Stimulated activated CD4-positive, alpha-beta T cell treated with anti-CD3 and anti-CD28 coated beads, TNF-alpha, amount 100 ng/mL, for 48 hours (primary cell): Measurements from ENCODE around the gene MTFR1L.

Experiments used
- DNase-seq, 3 donors: peaks; one replicate each; pipeline ENCODE4 v3.0.0-alpha.2; 2020; ENCODE audit warnings: low read depth in 3 of 3

The MTFR1L gene

DNA sequence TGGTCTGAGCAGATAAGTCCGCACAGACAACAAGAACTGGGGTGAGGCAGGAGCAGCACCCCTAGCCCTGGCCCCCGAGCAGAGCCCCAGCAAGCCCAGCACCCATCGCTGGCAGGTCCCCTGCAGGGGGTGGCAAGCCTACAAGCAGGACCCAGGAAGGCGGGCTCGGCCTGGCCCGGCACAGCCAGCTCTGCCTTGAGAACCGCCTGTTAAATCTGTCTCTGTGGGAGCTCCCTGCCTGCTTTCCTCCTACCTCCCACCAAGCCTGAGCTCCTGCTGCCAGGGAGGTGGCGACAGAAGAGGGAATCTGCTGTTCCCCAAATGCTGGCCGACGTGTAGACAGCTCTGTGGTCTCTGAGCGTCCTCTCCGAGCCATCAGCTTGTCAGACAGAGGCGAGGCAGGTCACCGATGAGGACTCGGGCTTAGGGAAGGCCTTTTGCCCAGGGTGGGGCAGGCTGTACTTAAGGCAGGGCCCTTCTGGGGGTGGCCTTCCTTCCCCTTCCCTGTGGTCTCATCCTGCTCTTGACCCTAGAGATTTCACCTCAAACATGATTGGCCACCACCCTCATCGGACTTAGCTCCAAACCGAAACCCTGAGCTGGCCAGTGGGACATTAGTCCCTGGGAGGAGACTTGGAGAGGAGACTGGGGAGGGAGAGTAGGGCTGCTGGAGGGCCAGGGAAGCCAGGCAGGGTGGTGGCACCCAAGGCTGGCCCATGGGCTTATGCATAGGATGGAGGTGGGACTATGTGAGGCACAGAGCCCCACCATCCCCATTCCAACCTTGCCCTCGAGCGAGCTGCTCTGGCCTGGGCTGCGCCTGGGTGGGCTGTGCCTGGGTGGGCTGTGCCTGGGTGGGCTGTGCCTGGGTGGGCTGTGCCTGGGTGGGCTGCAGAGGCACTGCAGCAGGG lies 12.0 kb upstream of the MTFR1L start:
- DNase-seq = no peak

DNA sequence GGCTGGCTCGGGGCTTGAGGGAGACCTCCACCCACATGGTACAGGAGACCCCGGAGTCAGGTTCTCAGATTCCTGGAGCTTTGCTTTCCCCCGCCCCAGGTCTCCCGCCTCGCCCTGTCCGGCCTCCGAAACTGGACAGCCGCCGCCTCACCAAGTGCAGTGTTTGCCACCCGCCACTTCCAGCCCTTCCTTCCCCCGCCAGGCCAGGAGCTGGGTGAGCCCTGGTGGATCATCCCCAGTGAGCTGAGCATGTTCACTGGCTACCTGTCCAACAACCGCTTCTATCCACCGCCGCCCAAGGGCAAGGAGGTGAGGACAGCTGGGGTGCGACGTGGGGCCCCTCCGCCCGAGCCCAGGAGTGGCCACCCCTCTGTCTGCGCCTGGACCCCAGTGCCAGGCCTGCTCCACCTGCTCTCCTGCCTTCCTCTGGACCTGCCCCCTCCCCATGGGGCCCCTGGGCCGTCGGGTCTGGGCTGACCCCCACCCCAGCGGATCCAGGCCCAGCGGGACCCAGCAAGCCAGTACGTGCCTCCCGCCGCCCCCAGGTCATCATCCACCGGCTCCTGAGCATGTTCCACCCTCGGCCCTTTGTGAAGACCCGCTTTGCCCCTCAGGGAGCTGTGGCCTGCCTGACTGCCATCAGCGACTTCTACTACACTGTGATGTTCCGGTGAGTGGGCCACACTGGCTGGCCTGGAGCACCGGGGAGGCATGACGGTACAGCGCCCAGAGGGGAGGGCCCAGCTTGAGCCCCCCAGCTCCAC lies 11.1 kb upstream of the MTFR1L start:
- no peak for DNase-seq

DNA sequence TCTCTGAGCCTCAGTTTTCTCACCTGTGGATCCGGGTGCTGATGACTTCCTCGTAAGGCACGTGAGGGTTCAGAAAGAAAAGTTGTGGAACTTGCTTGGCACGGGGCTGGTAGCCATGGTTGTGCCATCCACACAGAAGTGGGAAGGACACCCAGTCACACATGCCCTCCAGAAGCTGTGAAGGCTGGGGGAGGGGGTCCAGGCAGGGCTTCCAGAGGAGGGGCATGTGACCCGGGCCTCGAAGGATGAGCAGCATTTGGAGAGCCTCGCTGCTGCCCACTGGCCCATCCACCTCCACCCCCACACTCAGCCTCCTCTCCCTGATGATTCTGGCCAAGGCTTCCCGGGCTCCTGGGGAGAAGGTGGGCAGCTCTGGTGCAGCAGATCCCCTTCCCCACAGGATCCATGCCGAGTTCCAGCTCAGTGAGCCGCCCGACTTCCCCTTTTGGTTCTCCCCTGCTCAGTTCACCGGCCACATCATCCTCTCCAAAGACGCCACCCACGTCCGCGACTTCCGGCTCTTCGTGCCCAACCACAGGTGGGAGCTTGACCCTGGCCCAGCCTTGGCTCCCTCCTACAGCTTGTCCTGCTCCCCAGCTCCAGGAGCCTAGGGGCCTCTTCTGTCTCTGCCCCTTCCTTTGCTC lies 10.3 kb upstream of the MTFR1L start:
- DNase-seq = no peak

DNA sequence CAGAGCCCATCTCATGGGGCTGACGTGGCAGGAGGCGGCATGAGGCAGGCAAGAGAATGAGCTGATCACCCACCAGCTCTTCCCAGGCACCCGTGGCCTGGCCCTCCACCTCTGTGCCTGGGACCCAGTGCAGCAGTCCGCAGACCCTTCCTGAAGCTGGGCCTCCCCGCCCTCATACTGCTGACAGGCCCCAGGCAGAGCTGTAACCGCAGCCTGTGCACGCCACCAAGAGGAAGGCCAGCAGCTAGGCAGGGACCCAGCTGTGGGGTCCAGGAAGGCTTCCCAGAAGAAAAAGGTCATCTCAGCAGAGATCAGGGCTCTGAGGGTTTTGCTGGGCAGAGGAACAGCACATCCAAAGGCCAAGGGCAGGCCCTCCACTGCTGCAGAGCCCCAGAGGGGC lies 9.8 kb upstream of the MTFR1L start:
- DNase-seq = no peak

DNA sequence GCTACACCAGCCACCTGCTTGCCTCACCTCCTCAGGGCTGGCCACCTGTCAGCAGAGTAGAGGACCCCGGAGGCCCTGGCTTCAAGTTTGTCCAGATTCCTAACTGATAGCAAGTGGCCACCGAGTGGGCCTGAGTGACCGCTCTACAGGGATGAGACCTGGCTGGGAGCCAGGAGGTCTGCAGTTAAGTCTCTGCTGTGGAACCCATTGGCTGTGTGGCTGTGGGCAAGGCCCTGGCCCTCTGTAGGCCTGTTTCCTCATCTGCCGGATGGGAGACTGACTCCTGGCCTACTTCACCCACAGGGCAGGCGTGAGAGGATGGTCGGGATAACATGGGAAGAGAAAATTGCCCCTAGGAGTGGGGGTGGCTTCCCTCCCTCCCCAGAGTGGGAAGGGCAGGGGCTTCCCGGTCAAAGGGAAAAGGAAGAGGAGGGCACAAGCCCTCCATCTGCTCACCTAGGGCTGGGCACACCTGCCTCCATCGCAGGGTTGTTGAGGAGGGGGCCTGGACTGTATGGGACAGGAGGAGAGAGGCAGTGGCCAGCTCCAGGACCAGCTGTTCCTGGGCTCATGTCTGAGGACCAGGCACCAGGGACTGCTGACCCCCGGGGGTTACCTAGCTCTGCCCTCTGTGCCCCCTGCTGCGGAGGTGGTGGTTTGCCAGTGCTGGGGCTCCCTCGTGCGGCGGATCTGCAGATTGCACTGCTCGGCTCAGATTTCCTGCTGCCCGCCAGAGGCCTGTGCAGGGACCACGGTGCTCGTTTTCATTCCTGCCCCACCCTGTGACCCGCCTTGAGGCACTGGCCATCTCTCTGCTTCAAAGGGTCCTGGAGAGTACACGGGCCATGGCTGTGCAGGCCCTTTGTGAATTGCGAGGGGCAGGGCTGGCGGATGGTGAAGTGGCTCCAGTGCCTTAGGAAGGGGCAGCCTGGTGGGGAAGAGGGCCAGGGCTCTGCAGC lies 9.1 kb upstream of the MTFR1L start:
- DNase-seq = peak; percentile 54 to 64 (median 63)

DNA sequence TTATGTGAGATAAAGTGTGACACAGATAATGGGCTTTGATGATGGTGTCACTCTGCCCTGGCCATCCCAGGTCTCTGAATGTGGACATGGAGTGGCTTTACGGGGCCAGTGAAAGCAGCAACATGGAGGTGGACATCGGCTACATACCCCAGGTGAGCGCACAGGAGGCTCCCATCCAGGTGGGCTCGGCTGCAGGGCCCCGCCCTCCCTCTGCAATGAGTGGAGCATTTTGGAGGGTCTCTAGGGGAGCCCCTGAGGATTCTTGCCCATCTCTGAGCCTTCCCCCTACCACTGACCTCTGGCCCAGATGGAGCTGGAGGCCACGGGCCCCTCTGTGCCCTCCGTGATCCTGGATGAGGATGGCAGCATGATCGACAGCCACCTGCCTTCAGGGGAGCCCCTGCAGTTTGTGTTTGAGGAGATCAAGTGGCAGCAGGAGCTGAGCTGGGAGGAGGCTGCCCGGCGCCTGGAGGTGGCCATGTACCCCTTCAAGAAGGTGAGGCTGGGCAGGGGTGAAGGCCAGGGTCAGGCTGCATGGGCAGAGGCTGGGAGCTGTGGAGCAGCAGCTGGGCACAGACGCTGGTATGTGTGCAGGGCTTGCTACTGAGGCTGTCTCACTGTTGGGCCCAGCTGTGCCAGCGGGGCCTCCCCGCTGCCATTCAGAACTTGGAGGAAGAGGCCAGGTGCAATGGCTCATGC lies 8.2 kb upstream of the MTFR1L start:
- no peak for DNase-seq

DNA sequence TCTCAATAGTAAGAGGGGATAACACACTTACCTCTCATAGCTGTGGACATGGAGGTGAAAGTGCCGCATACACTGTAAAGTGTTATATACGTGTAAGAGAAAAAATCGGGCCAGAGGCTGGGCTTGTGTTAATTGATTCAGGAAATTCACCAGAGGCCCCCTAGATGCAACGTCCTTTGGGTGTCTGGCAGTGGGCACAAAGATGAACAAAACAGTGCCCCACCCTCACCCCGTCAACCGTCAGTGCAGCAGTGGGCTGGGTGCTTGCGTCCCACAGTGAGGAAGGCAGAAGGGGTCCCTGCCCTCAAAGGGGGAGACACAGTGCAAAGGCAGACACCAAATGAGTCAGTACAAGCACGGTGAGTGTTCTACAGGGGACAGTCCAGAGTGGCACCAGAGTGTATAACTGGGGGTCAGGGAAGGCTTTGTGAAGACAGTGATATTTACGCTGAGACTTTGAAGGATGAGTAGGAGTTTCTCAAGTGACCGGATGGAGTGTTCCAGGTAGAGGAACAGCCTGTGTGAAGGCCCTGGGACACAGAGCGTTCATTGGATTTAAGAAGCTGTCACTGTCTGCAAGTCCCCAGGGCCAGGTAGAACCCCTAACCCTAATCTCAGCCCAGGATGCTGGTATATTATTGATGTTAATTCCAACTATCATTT lies 6.6 kb upstream of the MTFR1L start:
- no peak for DNase-seq

DNA sequence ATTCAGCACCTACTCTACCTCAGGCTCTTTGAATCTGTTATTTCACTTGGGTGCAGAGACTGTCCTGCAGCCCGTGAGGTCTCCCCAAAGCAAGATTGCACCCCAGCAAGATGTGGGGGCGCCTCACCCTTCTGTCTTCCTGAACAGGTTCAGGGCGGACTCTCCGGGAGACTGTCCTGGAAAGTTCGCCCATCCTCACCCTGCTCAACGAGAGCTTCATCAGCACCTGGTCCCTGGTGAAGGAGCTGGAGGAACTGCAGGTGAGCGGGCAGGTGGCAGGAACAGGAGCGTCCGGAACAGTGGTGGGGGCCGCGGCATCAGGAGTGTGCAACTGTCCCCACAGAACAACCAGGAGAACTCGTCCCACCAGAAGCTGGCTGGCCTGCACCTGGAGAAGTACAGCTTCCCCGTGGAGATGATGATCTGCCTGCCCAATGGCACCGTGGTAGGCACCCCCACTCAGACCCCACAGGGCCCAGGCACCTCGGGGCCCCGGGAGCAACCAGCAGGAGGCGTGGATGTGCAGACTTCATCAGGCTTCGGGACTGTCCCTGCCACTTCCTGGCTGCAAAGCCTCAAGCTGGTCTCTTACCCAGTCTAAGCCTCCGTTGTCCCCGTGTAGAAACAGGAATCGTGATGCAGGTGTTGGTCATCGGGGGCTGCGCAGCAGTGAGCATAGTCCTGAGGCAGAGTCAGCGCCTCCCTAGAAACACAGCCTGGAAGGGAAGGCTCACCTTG lies 5.9 kb upstream of the MTFR1L start:
- no peak for DNase-seq

DNA sequence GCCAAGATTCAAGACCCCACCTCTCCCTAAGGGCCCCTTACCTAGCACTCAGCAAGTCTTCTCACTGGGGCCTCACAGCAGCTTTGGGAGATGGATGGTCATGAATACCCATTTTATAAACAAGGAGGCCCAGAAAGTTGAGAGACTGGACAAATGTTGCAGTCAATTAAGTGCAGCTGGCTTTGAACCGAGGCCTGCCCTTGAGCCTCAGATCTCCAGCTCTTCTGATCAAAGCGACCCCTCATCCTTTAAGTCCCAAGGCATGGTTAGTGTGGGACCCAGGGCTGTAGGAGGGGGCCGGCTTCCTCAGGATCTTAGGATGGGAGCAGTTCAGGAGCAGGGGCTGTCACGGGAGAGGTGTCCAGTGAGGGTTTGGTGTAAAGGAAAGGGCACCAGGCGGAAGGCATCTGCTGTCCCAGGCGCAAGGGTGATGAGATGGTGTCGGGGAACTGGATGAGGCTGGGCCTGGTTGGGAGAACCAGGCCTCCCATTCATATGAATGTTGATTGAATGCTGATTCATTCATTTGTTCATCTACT lies 5.1 kb upstream of the MTFR1L start:
- no peak for DNase-seq

DNA sequence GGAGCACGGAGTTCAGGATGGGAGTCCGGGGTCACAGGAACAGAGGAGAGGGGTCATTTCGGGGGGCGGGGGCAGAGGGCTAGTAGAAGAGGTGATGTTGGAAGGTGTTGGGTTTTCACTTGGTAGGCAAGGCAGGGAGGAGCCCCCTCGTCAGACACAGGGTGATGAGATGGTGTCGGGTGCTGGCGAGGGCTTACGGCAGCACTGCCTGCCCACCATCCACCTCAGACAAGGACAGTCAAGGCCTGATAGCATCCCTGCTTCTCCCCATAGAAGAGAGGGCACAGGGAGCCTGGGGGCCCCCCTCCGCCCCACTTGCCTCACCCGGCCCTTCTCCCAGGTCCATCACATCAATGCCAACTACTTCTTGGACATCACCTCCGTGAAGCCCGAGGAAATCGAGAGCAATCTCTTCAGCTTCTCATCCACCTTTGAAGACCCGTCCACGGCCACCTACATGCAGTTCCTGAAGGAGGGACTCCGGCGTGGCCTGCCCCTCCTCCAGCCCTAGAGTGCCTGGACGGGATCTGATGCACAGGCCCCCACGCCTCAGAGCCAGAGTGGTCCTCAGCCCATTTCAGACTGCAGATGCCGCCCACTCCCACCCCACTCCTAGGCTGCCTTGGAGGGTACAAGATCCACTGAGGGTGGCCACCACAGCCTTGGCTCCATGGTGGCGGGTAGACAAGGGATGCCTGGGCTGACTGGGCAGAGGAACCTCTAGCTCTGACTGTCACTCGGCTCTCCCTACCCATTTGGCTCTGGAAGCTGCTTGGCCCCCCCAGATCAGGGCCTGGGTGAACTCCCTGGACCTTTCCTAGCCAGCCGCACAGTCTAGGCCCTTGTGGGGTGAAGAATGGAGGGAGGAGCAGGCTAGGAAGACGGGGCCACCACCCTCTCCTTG lies 4.3 kb upstream of the MTFR1L start:
- no peak for DNase-seq

DNA sequence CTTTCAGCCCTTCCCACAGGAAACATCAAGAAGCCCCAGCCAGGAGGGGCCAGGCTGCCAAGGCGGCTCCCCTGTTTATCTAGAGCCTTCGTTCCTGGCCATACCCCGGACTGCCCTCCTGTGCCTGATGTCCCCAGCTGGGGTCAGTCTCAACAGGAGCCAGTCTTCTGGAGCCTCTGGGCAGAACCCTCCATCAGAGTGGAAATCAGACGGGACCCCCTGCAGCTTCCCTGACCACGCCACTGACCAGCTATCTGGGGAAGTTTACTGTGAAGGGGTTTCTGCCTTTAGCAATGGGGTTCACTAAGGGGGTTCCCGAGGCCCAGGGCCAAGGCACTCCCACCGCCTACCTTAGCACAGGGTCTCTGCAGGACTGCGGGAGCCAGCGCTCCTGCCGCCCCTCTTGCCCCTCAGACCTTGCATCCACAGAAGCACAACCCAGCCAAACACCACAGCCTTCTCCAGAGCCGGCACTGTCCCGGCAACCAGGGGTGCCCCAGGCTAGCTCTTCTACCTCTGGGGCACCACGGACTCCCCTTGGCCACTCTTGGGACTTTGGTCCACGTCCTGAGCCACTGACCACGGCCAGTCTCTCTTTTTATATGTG lies 3.5 kb upstream of the MTFR1L start:
- DNase-seq = no peak

DNA sequence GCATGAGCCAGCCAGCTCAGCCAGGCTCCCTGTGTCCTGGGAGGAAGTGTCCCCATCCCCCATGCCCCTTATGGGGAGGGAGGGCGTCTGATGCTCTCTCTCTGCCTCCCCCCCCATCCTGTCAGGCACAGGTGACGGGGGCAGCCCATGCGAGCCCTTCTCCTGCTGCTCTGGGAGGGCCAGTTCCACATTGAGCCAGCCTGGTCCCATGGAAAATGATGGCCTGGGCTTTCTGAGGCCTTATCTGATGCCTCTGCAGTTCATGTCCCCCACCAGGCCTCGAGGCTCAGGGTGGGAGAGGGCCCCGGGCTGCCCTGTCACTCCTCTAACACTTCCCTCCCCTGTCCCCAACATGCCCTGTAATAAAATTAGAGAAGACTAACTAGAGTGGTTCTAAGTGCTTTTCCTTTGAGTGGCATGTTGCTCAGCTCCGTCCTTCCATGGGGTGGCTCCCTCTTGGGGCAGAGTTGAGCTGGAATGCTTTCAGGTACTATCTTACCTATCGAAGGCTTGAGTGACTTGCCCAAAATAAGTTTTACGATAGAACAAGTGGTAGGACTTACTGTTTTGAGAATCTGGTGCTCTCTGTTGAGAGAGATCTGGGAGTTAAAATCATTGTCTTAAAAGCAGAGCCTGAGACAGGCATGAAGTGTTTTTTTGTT lies 1.8 kb upstream of the MTFR1L start:
- DNase-seq = no peak

DNA sequence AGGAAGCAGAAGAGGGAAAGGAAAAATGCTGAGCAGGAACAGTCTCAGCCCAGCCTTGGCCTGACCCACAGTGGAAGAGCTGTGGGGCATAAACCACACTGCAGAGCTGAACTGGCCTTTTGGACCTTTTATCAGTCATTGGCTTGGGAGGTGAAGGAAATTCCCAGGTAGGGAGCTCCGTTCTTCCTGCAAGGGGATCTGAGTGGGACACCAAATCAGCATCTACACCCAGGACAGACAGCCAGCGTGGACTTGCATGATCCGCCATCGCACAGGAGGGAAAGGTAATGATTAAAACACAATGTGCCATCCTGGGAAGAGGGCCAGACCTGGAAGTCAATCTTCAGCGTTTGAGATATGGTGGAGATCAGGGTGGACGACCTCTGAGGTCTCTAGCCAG lies 1.2 kb upstream of the MTFR1L start:
- DNase-seq = no peak

DNA sequence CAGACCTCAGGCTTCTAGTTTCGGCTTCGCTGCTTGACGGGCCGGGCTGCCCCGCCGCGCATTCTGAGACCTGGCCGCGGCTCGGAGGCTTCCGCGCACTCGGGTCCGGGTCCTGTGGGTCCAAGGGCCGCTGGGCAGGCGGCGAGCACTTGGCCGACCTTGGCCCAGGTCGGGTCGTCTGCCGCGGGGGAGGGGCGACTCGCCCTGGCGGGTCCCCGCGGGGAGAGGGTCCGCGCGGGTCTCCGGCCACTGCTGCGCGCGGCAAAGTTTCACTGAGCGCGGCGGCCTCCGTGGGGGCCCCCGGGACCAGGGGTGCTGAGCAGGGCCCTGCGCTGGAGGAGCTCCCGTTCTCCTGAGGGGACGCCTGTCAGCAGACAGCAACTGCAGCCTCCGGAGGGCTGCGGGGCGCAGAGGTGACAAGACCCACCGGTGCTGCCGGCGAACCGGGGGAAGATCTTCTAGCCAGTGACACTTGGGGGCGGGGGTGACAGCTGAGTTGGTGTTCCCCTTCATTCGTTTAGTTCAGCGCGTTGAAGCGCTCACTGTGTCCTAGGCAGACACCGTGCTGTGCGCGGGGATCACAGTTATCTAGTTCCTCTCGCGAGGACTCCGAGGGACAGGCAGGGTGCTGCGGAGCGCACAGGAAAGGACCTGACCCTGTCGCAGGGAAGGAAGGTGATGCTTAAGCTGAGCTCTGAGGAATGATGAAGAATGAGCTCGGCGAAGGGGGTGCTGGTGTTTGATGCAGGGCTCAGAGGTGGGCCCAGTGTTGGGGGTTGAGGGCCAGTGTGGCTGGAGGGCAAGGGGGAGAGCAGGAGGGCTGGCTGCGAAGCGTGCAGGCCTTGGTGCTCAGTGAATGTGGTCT lies 725 bp downstream of the MTFR1L start:
- DNase-seq = peak; percentile 43 to 58 (median 50)

DNA sequence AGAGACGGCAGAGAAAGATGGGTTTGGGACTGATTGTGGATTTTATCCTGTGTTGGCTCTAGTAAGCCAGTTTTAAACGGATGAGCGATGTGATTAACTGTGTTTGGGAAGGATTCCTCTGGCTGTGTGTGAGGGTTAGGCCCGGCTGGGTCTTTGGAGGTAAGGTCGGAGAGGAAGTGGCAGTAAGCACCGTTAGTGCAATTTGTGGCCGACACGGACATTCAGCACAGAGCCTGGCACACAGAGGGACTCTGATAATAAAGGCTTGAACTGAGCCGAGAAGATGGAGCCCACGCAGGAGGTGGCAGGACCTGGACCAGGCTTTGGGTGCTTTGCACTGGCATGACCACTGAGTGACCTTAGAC lies 1.3 kb downstream of the MTFR1L start:
- DNase-seq = no peak

DNA sequence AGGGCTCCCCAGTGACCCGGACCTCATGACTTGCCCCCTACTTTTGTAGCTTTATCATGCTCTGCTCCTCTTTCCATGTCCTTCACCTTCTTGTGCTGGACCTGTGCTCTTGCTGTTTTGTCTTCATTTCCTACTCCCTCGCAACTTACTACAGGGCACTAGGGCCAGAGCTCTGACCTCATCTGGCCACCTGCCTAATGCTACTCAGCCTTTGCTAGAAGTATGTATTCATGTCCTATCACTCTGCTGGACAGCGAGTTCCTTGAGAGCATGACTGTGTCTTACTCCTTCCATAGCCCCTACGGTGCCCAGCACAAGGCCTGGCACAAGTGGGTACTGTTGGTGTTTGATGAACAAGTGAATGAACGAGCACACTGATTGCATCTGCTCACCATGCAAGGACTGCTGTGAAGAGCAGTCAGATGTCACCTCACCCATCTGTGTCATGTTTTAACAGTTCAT lies 1.9 kb downstream of the MTFR1L start:
- DNase-seq = no peak
